ENCODE measurements around the gene EMC6. TPM values are rescaled to one million over a fixed set of nuclear protein-coding genes. Genes with fewer than 3 reads are reported as not detected.
A peak's percentile ranks its signal among the peaks of the same experiment; 100 is the strongest.

The EMC6 gene
- total and polyA plus RNA-seq, 8 donors = 12.1 to 34.6 (median 16.4) TPM

DNA sequence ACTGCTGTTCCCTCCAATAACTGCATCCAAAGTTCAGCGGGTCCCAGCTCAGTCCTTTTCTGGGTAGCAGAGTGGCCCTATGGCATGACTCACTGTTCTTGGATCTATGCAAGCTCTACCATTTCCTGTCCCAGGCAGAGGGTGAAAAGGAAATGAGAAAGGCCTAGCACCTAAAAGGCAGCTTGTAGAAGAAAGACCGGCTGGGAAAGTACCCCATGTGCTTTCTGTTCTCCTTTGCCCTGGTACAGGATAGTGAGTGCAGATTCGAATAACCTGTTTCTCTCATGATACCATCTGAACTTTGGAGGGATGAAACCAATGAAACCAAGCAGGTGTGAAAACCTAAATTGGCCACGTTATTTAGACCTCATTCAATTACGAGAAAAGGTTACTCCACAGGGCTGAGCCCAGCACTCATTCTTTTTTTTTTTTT is 42.4 kb downstream of the EMC6 start:
- ATAC-seq = peak in 3 of 4 donors; percentile 32 to 72 (median 59)
- TF ChIP-seq, protein P1, sequence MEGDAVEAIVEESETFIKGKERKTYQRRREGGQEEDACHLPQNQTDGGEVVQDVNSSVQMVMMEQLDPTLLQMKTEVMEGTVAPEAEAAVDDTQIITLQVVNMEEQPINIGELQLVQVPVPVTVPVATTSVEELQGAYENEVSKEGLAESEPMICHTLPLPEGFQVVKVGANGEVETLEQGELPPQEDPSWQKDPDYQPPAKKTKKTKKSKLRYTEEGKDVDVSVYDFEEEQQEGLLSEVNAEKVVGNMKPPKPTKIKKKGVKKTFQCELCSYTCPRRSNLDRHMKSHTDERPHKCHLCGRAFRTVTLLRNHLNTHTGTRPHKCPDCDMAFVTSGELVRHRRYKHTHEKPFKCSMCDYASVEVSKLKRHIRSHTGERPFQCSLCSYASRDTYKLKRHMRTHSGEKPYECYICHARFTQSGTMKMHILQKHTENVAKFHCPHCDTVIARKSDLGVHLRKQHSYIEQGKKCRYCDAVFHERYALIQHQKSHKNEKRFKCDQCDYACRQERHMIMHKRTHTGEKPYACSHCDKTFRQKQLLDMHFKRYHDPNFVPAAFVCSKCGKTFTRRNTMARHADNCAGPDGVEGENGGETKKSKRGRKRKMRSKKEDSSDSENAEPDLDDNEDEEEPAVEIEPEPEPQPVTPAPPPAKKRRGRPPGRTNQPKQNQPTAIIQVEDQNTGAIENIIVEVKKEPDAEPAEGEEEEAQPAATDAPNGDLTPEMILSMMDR (IDR thresholded peaks at IDR 0.05) = no peak
- no peaks in the 10 kb centered on the region for H3K9me3 ChIP-seq
- H3K27me3 ChIP-seq = no peaks in the 10 kb centered on the region
- H3K4me1 ChIP-seq = no peaks in the 10 kb centered on the region
- no peak overlapping the region for H3K27ac ChIP-seq
- DNase-seq = no peak
- FAIRE-seq = no peak
- H3K36me3 ChIP-seq = peaks cover 0 to 18% (median 4%) of the 10 kb centered on the region in 3 donors
- WGBS, 2 donors = 70 to 88% methylated on average over 5 of the region's 5 CpGs
- intact Hi-C loops (cut with DNase I) = no loop called here
- no peak overlapping the region for H3K4me3 ChIP-seq

DNA sequence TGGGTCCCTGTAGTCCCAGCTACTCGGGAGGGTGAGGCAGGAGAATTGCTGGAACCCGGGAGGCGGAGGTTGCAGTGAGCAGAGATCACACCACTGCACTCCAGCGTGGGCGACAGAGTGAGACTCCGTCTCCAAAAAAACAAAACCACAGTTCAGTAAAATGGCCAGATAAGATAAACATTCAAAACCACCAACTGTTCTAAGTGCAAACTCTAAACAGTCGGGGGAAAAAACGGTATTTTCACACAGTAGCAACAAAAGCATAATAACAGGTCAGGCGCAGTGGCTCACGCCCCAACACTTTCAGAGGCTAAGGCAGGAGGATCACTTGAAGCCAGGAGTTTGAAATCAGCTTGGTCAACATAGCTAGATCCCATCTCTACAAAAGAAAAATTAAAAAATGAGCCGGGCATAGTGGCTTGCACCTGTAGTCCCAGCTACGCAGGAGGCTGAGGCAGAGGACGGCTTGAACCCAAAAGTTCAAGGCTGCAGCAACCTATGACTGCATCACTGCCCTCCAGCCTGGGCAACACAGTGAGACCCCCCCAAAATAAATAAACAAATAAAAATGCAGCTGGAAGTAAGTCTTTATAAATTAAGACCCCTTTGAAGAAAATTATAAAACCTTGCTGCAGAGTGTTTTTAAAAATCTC is 44.3 kb downstream of the EMC6 start:
- FAIRE-seq (no peak), ATAC-seq (no peak), DNase-seq (no peak)
- WGBS, 2 donors = 83% methylated on average over 13 of the region's 13 CpGs
- TF ChIP-seq, protein P1 (IDR thresholded peaks at IDR 0.05) = no peak
- intact Hi-C loops (cut with DNase I) = no loop called here
- Histone ChIP-seq H3K27me3 (no peaks in the 10 kb centered on the region), H3K9me3 (no peaks in the 10 kb centered on the region), H3K27ac (no peak overlapping the region), H3K4me3 (no peak overlapping the region), H3K36me3 (peaks cover 0 to 18% (median 4%) of the 10 kb centered on the region in 3 donors), H3K4me1 (no peaks in the 10 kb centered on the region)

DNA sequence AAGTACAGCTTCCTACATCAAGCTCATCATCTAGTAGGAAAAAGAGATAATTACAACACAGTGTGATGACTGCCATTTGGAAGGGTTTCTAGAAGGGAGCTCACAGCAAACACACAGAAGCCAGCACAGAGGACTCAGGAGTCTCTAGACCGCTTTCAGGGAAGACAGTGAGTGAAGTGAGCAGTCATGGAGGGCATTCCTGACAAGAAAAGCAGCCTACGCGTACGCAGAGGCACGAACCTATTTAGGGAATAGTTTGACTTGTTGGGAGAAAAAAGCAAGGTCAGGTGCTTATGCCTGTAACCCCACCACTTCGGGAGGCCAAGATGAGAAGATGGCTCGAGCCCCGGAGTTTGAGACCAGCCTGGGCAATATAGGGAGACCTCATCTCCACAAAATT is 46.7 kb downstream of the EMC6 start:
- FAIRE-seq (no peak), DNase-seq (no peak), ATAC-seq (no peak)
- no peaks in the 10 kb centered on the region for H3K27me3 ChIP-seq
- H3K4me3 ChIP-seq = no peak overlapping the region
- WGBS, 2 donors = 89 to 94% methylated on average over 8 of the region's 8 CpGs
- intact Hi-C loops (cut with DNase I) = no loop called here
- H3K36me3 ChIP-seq = peaks cover 0 to 23% (median 4%) of the 10 kb centered on the region in 3 donors
- no peaks in the 10 kb centered on the region for H3K9me3 ChIP-seq
- no peak overlapping the region for H3K27ac ChIP-seq
- TF ChIP-seq, protein P1 (IDR thresholded peaks at IDR 0.05) = no peak
- H3K4me1 ChIP-seq = no peaks in the 10 kb centered on the region

DNA sequence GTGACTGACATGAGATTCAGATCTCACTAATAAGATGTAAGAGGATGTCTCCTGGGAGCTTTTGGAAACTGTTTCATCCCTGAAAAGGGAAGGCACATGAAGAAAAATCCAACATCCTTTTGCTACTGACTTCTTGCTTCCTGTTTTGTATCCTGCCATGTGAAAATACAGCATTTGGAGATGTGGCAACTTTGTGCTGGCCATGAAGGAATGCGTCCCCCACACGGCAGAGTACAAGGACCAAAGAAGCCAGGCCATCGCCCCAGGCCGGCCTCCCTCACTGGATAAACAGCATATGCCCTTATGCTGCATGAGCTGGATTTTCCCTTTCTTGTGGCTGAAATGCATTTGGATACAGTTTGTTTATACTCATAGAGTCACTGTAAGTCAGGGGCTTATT is 49.6 kb downstream of the EMC6 start:
- intact Hi-C loops (cut with DNase I) = no loop called here
- FAIRE-seq = no peak
- 95 to 97% methylated on average over 4 of the region's 4 CpGs for WGBS, 2 donors

DNA sequence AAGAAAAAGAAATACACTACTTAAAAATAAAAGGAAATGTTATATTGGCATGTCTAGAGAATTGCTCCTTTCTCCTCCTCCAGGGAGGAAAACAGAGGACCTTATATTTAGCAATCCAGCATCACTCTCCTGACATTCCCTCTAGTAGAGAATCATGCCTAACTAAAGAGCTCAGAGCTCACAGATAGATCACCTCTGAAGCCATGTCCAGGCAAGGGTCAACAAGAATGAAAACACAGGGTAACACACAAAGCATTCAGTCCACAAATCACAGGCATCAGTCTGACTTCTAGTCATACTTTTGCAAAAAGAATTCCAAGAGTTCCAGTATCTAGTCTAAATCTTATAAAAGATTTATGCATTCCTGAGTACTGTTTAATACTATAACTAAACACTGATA is 50.7 kb downstream of the EMC6 start:
- Histone ChIP-seq H3K27me3 (no peaks in the 10 kb centered on the region), H3K27ac (no peak overlapping the region), H3K36me3 (peaks cover 0 to 22% (median 4%) of the 10 kb centered on the region in 3 donors), H3K9me3 (no peaks in the 10 kb centered on the region), H3K4me3 (no peak overlapping the region), H3K4me1 (peaks cover 0 to 10% (median 3%) of the 10 kb centered on the region in 3 donors)
- intact Hi-C loops (cut with DNase I) = no loop called here
- TF ChIP-seq, protein P1 (IDR thresholded peaks at IDR 0.05) = no peak
- ATAC-seq (no peak), FAIRE-seq (no peak), DNase-seq (no peak)

More for the DNA sequence above, 49.6 kb downstream of the EMC6 start:
- no peak overlapping the region for H3K27ac ChIP-seq
- H3K9me3 ChIP-seq = no peaks in the 10 kb centered on the region
- H3K27me3 ChIP-seq = no peaks in the 10 kb centered on the region
- ATAC-seq = no peak
- no peak for DNase-seq
- no peak overlapping the region for H3K4me3 ChIP-seq
- peaks cover 0 to 23% (median 4%) of the 10 kb centered on the region in 3 donors for H3K36me3 ChIP-seq
- TF ChIP-seq, protein P1 (IDR thresholded peaks at IDR 0.05) = no peak
- H3K4me1 ChIP-seq = peaks cover 0 to 7% (median 0%) of the 10 kb centered on the region in 3 donors
